Body of pancreas (tissue), 4 donors: ENCODE data around the gene PFN4.

Experiments
- POLR2A ChIP-seq, 3 donors: fragments of 450-650 bp; IDR thresholded peaks; one replicate each; pipeline ENCODE4 v1.6.1; 2016; ENCODE audit warnings: antibody characterized with exemption in 3 of 3, mild to moderate bottlenecking in 2 of 3
- TF ChIP-seq, protein P1 (sequence below), 7 experiments: fragments of 450-650 bp in 4 of 7; fragments of 200-600 bp in 3 of 7; sonication (generic) in 3 of 7; IDR thresholded peaks; one replicate each; pipeline ENCODE4 v1.5.1; 2016 to 2019; ENCODE audit warnings: antibody characterized with exemption in 7 of 7

DNA sequence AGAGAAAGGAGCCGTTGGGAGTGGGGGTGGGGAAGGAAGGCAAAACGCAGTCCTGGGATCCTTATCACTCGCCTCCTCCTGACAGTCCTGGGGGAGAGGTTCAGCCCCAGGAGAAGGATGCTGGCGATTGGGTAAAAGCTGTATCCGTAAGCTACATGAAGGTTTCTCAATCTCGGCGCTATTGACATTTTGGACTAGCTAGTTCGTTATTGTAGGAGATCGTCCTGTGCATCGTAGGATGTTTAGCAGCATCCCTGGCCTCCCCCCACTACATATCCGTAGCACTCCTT, 38.0 kb downstream of the PFN4 start:
- TF ChIP-seq, protein P1, sequence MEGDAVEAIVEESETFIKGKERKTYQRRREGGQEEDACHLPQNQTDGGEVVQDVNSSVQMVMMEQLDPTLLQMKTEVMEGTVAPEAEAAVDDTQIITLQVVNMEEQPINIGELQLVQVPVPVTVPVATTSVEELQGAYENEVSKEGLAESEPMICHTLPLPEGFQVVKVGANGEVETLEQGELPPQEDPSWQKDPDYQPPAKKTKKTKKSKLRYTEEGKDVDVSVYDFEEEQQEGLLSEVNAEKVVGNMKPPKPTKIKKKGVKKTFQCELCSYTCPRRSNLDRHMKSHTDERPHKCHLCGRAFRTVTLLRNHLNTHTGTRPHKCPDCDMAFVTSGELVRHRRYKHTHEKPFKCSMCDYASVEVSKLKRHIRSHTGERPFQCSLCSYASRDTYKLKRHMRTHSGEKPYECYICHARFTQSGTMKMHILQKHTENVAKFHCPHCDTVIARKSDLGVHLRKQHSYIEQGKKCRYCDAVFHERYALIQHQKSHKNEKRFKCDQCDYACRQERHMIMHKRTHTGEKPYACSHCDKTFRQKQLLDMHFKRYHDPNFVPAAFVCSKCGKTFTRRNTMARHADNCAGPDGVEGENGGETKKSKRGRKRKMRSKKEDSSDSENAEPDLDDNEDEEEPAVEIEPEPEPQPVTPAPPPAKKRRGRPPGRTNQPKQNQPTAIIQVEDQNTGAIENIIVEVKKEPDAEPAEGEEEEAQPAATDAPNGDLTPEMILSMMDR (IDR thresholded peaks at IDR 0.05) = no peak
- TF ChIP-seq POLR2A (IDR thresholded peaks at IDR 0.05) = no peak
